NCI-H1694 (cell line): ENCODE data around the gene INSIG1.

Experiments
- DNase-seq: peaks from one replicate; lab custom pipeline; 2025; lab: John Stamatoyannopoulos, UW

Gene INSIG1

DNA sequence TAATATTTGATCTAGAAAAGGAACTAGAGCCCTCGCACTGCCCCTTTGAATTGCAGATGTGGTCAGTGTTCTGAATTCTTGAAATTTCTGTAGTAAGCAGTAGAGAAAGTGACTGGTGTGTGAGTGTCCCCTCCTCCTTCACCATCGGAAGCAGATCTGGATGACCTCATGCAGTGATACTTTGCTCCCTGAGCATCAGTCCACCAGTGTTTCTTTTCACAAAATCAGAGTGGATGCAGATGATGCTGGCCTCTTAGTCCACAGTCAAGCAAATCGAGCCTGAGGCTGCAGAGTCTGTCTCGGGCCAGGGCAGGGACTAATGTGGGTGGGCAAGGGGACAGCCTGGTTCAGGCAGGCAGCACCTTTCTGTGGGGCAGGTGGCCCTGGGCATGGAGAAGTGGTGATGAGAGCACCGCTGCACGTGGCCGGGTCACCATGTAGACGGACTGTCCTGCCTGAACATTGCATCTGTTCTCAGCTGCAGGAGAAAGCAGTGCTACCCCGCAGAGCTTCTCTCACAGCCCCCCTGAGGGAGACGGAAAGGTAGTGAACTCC is 5.4 kb downstream of the INSIG1 start:
- DNase-seq: no peak

- DNase-seq: no peak
Measured at GRCh38 chr7:155303897-155304296, 6.2 kb downstream of the INSIG1 start.

GRCh38 chr7:155305231-155305904 is 7.7 kb downstream of the INSIG1 start:
- DNase-seq: no peak

GRCh38 chr7:155306673-155307470 is 9.2 kb downstream of the INSIG1 start:
- DNase-seq: no peak

DNA sequence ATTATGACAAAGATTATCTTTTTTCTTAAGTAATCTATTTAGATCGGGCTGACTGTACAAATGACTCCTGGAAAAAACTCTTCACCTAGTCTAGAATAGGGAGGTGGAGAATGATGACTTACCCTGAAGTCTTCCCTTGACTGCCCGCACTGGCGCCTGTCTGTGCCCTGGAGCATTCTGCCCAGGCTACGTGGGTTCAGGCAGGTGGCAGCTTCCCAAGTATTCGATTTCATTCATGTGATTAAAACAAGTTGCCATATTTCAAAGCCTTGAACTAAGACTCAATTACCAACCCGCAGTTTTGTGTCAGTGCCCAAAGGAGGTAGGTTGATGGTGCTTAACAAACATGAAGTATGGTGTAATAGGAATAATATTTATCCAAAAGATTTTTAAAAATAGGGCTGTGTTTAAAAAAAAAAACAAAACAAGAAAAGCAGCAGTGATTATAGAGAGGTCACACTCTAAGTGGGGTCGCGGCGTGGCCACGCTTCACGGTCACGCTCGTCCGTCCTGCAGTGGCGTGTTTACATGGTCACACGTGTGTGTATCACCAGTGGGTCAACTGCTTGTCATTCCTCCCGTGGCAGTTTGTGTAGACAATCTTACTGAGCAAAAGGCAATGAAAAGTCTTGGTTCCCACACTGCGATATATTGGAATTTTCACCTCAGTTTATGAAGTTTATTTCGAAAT is 10.8 kb downstream of the INSIG1 start:
- no peak for DNase-seq

DNA sequence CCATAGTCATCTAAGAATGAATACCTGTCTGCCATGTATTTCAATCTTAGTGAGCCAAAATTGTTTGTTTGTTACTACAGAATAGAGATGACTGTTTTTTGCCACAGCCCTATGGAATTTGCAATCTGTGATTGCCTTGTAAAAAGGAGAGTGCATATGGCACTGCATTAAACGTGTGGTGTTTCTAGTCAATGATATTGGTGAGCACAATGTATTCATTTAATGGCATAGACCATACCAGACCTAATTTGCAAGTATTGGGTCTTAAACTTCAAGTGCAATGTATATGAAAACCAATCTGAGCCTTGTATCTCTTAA is 11.3 kb downstream of the INSIG1 start:
- no peak for DNase-seq

DNA sequence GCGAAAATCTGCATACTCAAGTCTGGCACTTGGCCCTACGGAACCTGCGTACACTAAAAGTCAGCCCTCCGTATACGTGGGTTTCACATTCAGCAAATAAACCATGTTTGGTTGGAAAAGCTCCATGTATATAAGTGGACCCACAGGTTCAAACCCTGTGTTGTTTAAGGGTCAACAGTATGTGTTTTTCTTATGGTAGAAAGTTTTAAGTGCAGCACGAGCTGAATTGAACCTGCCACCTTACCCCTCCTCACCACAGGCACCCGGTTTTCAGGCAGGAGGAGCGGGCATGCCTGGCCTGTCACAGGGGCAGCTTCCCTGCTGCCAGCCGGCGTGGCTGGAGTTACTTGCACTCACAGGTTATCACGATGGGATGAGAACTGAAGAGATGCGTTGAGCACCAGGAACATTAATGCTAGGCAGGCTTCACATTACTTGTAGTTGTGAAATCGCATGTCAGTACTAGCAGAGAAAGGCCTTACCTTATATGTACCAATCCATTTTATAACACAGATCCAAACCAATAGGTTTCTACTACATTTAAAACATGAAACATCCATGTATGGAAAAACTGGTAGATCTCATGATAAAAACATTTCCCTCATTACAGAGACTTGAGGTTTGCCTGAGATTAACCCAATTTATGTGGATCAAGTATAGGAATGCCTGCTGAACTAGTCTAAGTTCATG is 12.9 kb downstream of the INSIG1 start:
- no peak for DNase-seq

GRCh38 chr7:155311826-155312537 is 14.3 kb downstream of the INSIG1 start:
- DNase-seq: no peak

DNA sequence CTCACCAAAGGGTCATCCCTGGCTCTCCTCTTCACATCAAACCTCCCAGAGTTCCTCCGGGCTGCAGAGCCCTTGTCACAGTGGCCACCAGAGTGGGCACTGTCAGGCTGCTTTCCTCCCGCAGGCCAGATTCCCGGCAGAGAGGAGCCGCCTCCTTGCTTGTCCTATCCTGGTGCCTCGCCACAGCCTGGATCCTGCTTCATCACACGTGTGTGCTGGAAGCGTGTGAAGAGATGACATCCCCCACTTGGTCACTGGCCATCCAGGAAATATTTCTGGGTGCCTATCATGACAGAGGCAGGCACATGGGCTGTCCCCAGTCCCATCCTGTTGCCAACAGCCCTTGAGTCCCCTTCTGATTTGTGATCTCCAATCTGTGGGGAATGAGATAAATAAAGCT is 15.0 kb downstream of the INSIG1 start:
- DNase-seq: no peak

- no peak for DNase-seq
Measured at GRCh38 chr7:155313096-155313495, 15.4 kb downstream of the INSIG1 start.

GRCh38 chr7:155315977-155316376 is 18.3 kb downstream of the INSIG1 start:
- DNase-seq: no peak

DNA sequence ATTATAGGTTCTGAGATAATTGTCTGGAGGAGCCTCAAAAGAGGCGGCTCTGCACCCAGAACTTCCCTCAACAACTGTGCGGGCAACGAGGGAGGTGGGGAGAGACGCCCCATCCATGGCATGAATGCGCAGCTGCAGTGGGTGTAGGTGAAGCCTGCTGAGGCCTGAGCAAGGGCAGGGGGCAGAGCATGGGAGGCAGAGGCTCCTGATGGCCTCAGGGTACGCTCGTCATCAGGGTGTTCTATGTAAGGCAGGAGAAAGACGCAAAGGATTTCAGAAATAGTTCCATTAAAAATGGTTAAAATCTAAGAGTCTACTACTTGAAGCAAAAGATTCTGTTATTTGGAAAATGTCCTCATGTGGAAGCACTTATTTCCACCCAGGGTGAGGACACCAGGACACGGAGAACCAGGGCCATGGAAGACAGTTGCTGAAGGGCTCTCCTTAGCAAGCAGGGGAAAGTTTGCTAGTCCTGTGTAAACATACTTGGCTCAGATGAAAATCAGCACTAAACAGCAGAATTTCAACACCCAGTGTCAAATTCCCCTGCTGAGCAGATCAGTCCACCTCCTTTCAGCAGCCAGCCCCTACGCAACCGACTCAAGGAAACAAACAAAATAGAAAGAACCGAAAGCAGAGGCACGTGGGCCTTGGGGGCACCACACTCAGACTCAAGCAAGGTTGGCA is 18.9 kb downstream of the INSIG1 start:
- DNase-seq: no peak

- DNase-seq: no peak
Measured at GRCh38 chr7:155317114-155317434, 19.4 kb downstream of the INSIG1 start.

DNA sequence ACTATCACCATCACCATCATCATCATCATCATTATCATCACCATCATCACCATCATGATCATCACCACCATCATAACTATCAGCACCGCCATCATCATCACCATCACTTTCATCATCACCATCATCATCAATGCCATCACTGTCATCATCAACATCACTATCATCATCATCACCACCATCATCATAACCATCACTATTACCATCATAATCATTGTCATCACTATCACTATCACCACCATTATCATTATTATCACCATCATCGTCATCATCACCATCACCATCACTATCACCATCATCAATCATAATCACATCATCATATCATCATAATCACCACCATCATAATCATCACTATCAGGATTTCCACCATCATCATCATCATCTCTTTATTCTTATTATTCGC is 20.6 kb downstream of the INSIG1 start:
- DNase-seq: no peak

- DNase-seq: no peak
Measured at GRCh38 chr7:155322530-155322929, 24.9 kb downstream of the INSIG1 start.

GRCh38 chr7:155323001-155323638 is 25.4 kb downstream of the INSIG1 start:
- no peak for DNase-seq

DNA sequence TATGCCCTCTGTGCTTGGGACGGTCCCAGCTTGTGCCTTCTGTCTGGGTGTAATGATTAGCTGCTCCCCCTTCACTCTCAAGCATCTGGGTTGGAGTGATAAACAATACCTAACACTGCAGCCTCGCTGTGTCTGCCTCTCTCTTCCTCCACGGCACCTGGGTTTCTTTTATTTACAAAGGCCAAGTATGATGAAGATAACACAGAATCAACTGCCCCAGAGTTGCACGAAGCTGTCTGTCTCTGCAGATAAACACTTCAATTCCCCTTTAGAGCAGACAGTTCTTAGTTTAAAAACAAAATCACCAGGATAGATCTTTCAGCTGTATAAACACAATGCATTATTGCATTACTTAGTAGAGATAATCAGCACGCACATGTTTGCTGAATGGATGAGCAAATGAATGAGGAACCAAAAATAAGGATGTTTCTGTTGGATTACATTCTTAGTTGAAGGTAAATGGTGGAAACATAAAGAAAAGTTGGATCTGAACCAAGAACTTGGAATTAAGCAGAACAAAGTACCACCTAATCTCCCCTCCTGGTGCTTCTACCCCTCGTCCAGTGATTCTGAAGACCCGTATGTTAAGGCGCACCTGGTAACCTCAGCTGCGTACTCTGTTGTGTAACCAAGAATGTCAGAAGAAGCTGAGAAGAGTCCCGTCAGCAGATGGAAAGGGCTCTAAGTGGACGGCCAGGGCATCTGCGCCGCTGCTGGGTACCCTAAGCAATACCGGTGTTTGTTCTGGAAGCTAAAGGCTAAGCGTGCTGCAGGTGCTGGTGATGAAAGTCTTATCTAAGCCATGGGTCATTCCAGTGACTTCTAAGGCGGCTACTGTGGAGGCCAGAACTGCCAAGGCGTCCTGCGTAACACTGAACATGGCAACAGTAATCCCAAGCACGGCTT is 26.6 kb downstream of the INSIG1 start:
- DNase-seq: no peak

DNA sequence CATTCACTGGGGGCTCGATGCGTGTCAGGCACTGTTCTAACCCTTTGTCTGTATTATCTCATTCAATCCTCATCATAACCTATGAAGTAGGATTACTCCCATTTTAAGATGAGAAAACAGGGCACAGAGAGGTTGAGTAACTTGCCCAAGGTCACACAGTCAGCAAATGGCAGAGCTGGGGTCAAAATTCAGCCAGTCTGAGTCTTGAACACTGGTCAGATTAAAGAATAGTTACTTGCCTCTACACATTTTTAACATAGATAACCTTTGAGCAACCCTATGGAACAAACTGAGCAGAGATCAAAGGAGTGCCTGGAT is 27.2 kb downstream of the INSIG1 start:
- no peak for DNase-seq

DNA sequence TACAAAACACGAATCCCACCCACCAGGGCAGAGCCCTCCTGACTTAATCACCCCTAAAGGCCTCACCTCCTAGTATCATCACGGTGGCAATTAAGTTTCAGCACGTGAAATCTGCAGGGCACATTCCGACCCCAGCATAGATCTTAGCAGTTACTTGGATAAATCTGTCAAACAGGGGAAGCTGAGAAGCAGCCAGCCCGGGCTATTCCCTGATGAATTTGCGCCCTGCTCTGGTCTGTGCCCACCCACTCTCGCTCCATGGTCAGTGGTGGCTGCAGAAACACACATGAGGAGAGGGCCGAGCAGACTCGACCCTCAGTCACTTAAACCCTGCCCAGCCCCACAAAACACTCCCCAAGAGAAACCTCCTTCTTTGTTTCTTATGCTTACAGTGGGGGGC is 28.7 kb downstream of the INSIG1 start:
- DNase-seq: no peak
